HL-60 (cell line): ENCODE results near the gene ST8SIA2.

Experiments
- GABPA ChIP-seq: IDR thresholded peaks from 2 replicates; pipeline ENCODE4 v1.6.1; 2012; ENCODE audit warnings: low read depth
- POLR2AphosphoS5 ChIP-seq: IDR thresholded peaks from 2 replicates; pipeline ENCODE4 v1.6.1; 2012; ENCODE audit warnings: low read depth
- SPI1 ChIP-seq: IDR thresholded peaks from 2 replicates; pipeline ENCODE4 v1.6.1; 2012; ENCODE audit warnings: low read depth, mild to moderate bottlenecking, borderline replicate concordance
- TF ChIP-seq, protein P1 (sequence below): IDR thresholded peaks from one replicate; pipeline ENCODE4 v1.5.1; 2011; ENCODE audit warnings: low read length, control low read depth, inconsistent platforms; ENCODE audit not compliant: insufficient read depth
- TF ChIP-seq, protein P2 (sequence below): IDR thresholded peaks from 2 replicates; pipeline ENCODE4 v1.6.1; 2012; ENCODE audit warnings: low read depth; ENCODE audit not compliant: insufficient replicate concordance

DNA sequence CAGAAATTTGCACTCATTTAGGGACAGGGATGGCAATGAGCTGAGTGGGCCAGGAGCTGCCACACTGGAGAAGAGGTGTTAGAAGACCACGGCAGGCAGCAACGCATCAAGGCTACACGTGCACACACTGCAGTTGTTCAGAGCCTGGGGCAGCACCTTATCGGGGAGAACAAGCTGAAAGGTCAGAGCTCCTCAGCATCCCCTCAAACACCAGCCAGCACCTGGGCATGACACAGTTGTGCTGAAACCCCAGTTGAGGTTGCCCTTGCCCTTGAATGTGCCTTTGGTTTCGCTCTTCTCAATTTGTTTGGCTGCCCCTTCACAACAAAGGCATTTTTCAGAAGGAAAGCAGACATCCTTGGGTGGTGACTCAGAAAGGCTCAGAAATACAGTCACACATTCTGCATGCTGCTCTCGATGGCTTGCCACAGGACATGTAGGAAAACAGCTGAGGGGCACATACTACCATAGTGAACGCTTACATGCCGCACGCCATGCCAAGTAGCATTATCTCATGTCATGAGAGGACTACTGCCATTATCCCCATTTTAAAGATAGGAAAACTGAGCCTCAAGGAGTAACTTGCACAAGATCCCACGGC is 57.6 kb downstream of the ST8SIA2 start:
- TF ChIP-seq, protein P1, sequence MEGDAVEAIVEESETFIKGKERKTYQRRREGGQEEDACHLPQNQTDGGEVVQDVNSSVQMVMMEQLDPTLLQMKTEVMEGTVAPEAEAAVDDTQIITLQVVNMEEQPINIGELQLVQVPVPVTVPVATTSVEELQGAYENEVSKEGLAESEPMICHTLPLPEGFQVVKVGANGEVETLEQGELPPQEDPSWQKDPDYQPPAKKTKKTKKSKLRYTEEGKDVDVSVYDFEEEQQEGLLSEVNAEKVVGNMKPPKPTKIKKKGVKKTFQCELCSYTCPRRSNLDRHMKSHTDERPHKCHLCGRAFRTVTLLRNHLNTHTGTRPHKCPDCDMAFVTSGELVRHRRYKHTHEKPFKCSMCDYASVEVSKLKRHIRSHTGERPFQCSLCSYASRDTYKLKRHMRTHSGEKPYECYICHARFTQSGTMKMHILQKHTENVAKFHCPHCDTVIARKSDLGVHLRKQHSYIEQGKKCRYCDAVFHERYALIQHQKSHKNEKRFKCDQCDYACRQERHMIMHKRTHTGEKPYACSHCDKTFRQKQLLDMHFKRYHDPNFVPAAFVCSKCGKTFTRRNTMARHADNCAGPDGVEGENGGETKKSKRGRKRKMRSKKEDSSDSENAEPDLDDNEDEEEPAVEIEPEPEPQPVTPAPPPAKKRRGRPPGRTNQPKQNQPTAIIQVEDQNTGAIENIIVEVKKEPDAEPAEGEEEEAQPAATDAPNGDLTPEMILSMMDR, result no peak
- TF ChIP-seq, protein P2, sequence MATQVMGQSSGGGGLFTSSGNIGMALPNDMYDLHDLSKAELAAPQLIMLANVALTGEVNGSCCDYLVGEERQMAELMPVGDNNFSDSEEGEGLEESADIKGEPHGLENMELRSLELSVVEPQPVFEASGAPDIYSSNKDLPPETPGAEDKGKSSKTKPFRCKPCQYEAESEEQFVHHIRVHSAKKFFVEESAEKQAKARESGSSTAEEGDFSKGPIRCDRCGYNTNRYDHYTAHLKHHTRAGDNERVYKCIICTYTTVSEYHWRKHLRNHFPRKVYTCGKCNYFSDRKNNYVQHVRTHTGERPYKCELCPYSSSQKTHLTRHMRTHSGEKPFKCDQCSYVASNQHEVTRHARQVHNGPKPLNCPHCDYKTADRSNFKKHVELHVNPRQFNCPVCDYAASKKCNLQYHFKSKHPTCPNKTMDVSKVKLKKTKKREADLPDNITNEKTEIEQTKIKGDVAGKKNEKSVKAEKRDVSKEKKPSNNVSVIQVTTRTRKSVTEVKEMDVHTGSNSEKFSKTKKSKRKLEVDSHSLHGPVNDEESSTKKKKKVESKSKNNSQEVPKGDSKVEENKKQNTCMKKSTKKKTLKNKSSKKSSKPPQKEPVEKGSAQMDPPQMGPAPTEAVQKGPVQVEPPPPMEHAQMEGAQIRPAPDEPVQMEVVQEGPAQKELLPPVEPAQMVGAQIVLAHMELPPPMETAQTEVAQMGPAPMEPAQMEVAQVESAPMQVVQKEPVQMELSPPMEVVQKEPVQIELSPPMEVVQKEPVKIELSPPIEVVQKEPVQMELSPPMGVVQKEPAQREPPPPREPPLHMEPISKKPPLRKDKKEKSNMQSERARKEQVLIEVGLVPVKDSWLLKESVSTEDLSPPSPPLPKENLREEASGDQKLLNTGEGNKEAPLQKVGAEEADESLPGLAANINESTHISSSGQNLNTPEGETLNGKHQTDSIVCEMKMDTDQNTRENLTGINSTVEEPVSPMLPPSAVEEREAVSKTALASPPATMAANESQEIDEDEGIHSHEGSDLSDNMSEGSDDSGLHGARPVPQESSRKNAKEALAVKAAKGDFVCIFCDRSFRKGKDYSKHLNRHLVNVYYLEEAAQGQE, result no peak
- TF ChIP-seq POLR2AphosphoS5 (no peak), GABPA (no peak), SPI1 (no peak)
